Measurements from ENCODE around the gene C1orf210. TPM values are rescaled to one million over a fixed set of nuclear protein-coding genes. Genes with fewer than 3 reads are reported as not detected.

The C1orf210 gene
- total RNA-seq, 1 experiment from 2014 or later = 5.9 TPM

GRCh38 chr1:43250351-43250761 is 35.0 kb downstream of the C1orf210 start:
- H3T11ph ChIP-seq (ENCODE audit: low read length) = no peak overlapping the region
- Mint-ChIP-seq H3K9me3 (peaks cover 58 to 62% of the 10 kb centered on the region in 2 experiments), H3K4me1 (no peaks in the 10 kb centered on the region), H3K27me3 (ENCODE audit: low read depth) (peaks cover 20% of the 10 kb centered on the region), H3K4me3 (no peak overlapping the region), H3K27ac (no peak overlapping the region), H3K36me3 (ENCODE audit: insufficient read depth in 1 of 3, low read depth in 3 of 3) (peaks cover 9 to 19% (median 12%) of the 10 kb centered on the region in 3 experiments)
- no peak overlapping the region for H2BK120ac ChIP-seq (ENCODE audit: low read depth, low read length, poor library complexity, severe bottlenecking)
- TF ChIP-seq CTCF (conservative IDR thresholded peaks at IDR 0.05) = no peak
- no peak for DNase-seq
- H3K23ac ChIP-seq (ENCODE audit: insufficient read length, low read depth, low read length) = no peak overlapping the region
- H2AK5ac ChIP-seq (ENCODE audit: insufficient read length, low read length) = no peak overlapping the region
- H3K18ac ChIP-seq (ENCODE audit: insufficient read length, low read depth, low read length) = no peak overlapping the region
- H3K23me2 ChIP-seq (ENCODE audit: insufficient read length, low read depth, low read length, poor library complexity, severe bottlenecking) = no peaks in the 10 kb centered on the region
- H2BK20ac ChIP-seq (ENCODE audit: low read depth, low read length, poor library complexity, severe bottlenecking) = no peak overlapping the region
- no peaks in the 10 kb centered on the region for H4K20me1 ChIP-seq (ENCODE audit: control insufficient read depth, insufficient read depth, insufficient read length)
- H3K14ac ChIP-seq (ENCODE audit: insufficient read depth, low read length) = no peak overlapping the region
- H3K79me1 ChIP-seq (ENCODE audit: insufficient read depth, low read depth, low read length, poor library complexity, severe bottlenecking) = no peaks in the 10 kb centered on the region
- H3K27ac ChIP-seq (ENCODE audit: insufficient read length, low read depth, low read length) = no peak overlapping the region
- H2BK12ac ChIP-seq (ENCODE audit: insufficient read length, low read depth, low read length) = no peak overlapping the region
- no peak overlapping the region for H4K8ac ChIP-seq (replicated peaks; ENCODE audit: insufficient read length, low read depth, low read length)
- H2BK5ac ChIP-seq (ENCODE audit: insufficient read length, low read length) = no peak overlapping the region
- H4K91ac ChIP-seq (ENCODE audit: insufficient read length, low read depth, low read length) = no peak overlapping the region
- no peak overlapping the region for H3K9ac ChIP-seq (ENCODE audit: extremely low read depth, insufficient read length, low read length)
- H3K56ac ChIP-seq (ENCODE audit: insufficient read length, low read depth, low read length) = no peak overlapping the region
- H3K4me1 ChIP-seq (ENCODE audit: insufficient read depth, low read length) = no peaks in the 10 kb centered on the region
- H3K27me3 ChIP-seq (ENCODE audit: insufficient read depth, low read length) = no peaks in the 10 kb centered on the region
- H2AFZ ChIP-seq (ENCODE audit: low read length) = no peak overlapping the region
- no peak overlapping the region for H2BK15ac ChIP-seq (ENCODE audit: low read depth, low read length)
- no peak overlapping the region for H3K4me2 ChIP-seq (ENCODE audit: insufficient read depth, insufficient read length, low read length)
- no peak overlapping the region for H4K5ac ChIP-seq (ENCODE audit: insufficient read length, low read depth, low read length)
- peaks cover 25% of the 10 kb centered on the region for H3K9me3 ChIP-seq (ENCODE audit: control insufficient read depth, low read depth, low read length)
- no CpG with 5 or more reads among the region's 3 CpGs for WGBS (ENCODE audit: extremely low coverage, insufficient read length, low lambda C conversion rate)
- no peaks in the 10 kb centered on the region for H3K79me2 ChIP-seq (ENCODE audit: insufficient read depth, low read length)
- no peak overlapping the region for H3K4ac ChIP-seq (ENCODE audit: low read depth, low read length)

All from H9 (cell line).